Mesodermal cell (in vitro differentiated cells): ENCODE data around the gene EBNA1BP2.
"Not testable (repeated sequence)": the region's sequence is repeated elsewhere in the genome, so short reads cannot be mapped to it uniquely, and the experiment has no call there.

Experiments
- H3K27ac ChIP-seq: 2 replicates; pipeline ENCODE4 v1.7.0; 2013; ENCODE audit warnings: mild to moderate bottlenecking, low read depth, low read length, moderate library complexity; ENCODE audit not compliant: severe bottlenecking
- H3K36me3 ChIP-seq: 2 replicates; pipeline ENCODE4 v1.7.1; 2013; ENCODE audit warnings: mild to moderate bottlenecking, low read length, moderate library complexity; ENCODE audit not compliant: control insufficient read depth, insufficient read depth
- H3K4me1 ChIP-seq: one replicate; pipeline ENCODE4 v1.7.1; 2013; ENCODE audit warnings: mild to moderate bottlenecking, low read length; ENCODE audit not compliant: insufficient read depth, control insufficient read depth, poor library complexity, severe bottlenecking
- H3K4me3 ChIP-seq: 2 replicates; pipeline ENCODE4 v1.7.0; 2013; ENCODE audit warnings: low read length, control low read depth, mild to moderate bottlenecking; ENCODE audit not compliant: insufficient read depth, poor library complexity, severe bottlenecking; ENCODE audit errors: extremely low read depth
- H3K9me3 ChIP-seq: 2 replicates; pipeline ENCODE4 v1.7.1; 2013; ENCODE audit warnings: mild to moderate bottlenecking, low read length, moderate library complexity; ENCODE audit not compliant: control insufficient read depth
- WGBS, 2 experiments: methylation state at CpG; one replicate each; pipeline ENCODE4 v1.1.5; 2013; ENCODE audit warnings: missing lambda C conversion rate in 2 of 2; ENCODE audit not compliant: insufficient coverage in 2 of 2; 5-methylcytosine and 5-hydroxymethylcytosine counted together

The EBNA1BP2 gene

GRCh38 chr1:43140010-43140409 is 32.1 kb downstream of the EBNA1BP2 start:
- Histone ChIP-seq H3K4me1 (no peaks in the 10 kb centered on the region), H3K36me3 (no peaks in the 10 kb centered on the region), H3K4me3 (no peak overlapping the region), H3K9me3 (peaks cover 6% of the 10 kb centered on the region), H3K27ac (no peak overlapping the region)

- H3K27ac ChIP-seq, H3K4me1 ChIP-seq, H3K36me3 ChIP-seq, H3K9me3 ChIP-seq, H3K4me3 ChIP-seq: not testable (repeated sequence)
- WGBS, 2 experiments: 81 to 92% methylated on average over 7 to 8 of the region's 8 CpGs
Observed at GRCh38 chr1:43139295-43139694, 32.8 kb downstream of the EBNA1BP2 start.

- no peaks in the 10 kb centered on the region for H3K4me1 ChIP-seq
- no peak overlapping the region for H3K4me3 ChIP-seq
- peaks cover 9% of the 10 kb centered on the region for H3K9me3 ChIP-seq
- no peaks in the 10 kb centered on the region for H3K36me3 ChIP-seq
- 94 to 98% methylated on average over 5 to 6 of the region's 7 CpGs for WGBS, 2 experiments
- no peak overlapping the region for H3K27ac ChIP-seq
Observed at GRCh38 chr1:43137445-43138052, 34.5 kb downstream of the EBNA1BP2 start.

GRCh38 chr1:43135857-43136781 is 36.0 kb downstream of the EBNA1BP2 start:
- Histone ChIP-seq H3K36me3 (no peaks in the 10 kb centered on the region), H3K4me1 (no peaks in the 10 kb centered on the region), H3K27ac (no peak overlapping the region), H3K9me3 (peaks cover 9% of the 10 kb centered on the region), H3K4me3 (no peak overlapping the region)
- WGBS, 2 experiments: 93 to 100% methylated on average over 6 to 7 of the region's 9 CpGs

- no peak overlapping the region for H3K4me3 ChIP-seq
- H3K4me1 ChIP-seq: no peaks in the 10 kb centered on the region
- H3K36me3 ChIP-seq: no peaks in the 10 kb centered on the region
- no peak overlapping the region for H3K27ac ChIP-seq
- peaks cover 8% of the 10 kb centered on the region for H3K9me3 ChIP-seq
Observed at GRCh38 chr1:43134640-43135039, 37.5 kb downstream of the EBNA1BP2 start.

GRCh38 chr1:43134068-43134467 is 38.0 kb downstream of the EBNA1BP2 start:
- H3K4me3 ChIP-seq: no peak overlapping the region
- no peaks in the 10 kb centered on the region for H3K4me1 ChIP-seq
- peaks cover 5% of the 10 kb centered on the region for H3K9me3 ChIP-seq
- H3K36me3 ChIP-seq: no peaks in the 10 kb centered on the region
- no peak overlapping the region for H3K27ac ChIP-seq
- WGBS, 2 experiments: no CpG with 5 or more reads among the region's 1 CpG

GRCh38 chr1:43129426-43129825 is 42.7 kb downstream of the EBNA1BP2 start:
- Histone ChIP-seq H3K4me1 (no peaks in the 10 kb centered on the region), H3K9me3 (peaks cover 7% of the 10 kb centered on the region), H3K4me3 (no peak overlapping the region), H3K36me3 (no peaks in the 10 kb centered on the region), H3K27ac (no peak overlapping the region)
- 84 to 93% methylated on average over 4 to 5 of the region's 5 CpGs for WGBS, 2 experiments

- H3K9me3 ChIP-seq: peaks cover 7% of the 10 kb centered on the region
- H3K4me3 ChIP-seq: no peak overlapping the region
- no CpG with 5 or more reads among the region's 3 CpGs for WGBS, 2 experiments
- no peaks in the 10 kb centered on the region for H3K4me1 ChIP-seq
- H3K27ac ChIP-seq: no peak overlapping the region
- no peaks in the 10 kb centered on the region for H3K36me3 ChIP-seq
Observed at GRCh38 chr1:43128816-43129215, 43.3 kb downstream of the EBNA1BP2 start.

- WGBS, 2 experiments: no CpG with 5 or more reads among the region's 1 CpG
- H3K36me3 ChIP-seq: no peaks in the 10 kb centered on the region
- H3K9me3 ChIP-seq: peaks cover 7% of the 10 kb centered on the region
- H3K27ac ChIP-seq: no peak overlapping the region
- H3K4me1 ChIP-seq: peaks cover 4% of the 10 kb centered on the region
- no peak overlapping the region for H3K4me3 ChIP-seq
Observed at GRCh38 chr1:43123031-43123430, 49.1 kb downstream of the EBNA1BP2 start.

GRCh38 chr1:43121256-43121900 is 50.7 kb downstream of the EBNA1BP2 start:
- 89 to 94% methylated on average over 7 of the region's 8 CpGs for WGBS, 2 experiments
- no peaks in the 10 kb centered on the region for H3K9me3 ChIP-seq
- no peak overlapping the region for H3K4me3 ChIP-seq
- H3K4me1 ChIP-seq: peaks cover 4% of the 10 kb centered on the region
- no peak overlapping the region for H3K27ac ChIP-seq
- H3K36me3 ChIP-seq: no peaks in the 10 kb centered on the region
